CD4-positive, alpha-beta memory T cell (primary cell): Measurements from ENCODE around the gene SPG11. TPM values are rescaled to one million over a fixed set of nuclear protein-coding genes. Genes with fewer than 3 reads are reported as not detected.
A peak's percentile ranks its signal among the peaks of the same experiment; 100 is the strongest.

Experiments
- CTCF ChIA-PET: fragments of 350-600 bp; sonication (Branson Sonifier 250); formaldehyde crosslinking; loops from one replicate; lab custom pipeline; 2021; ENCODE audit warnings: inconsistent platforms; ENCODE audit not compliant: partially characterized antibody; lab: Charles Lee
- POLR2A ChIA-PET: fragments of 350-600 bp; sonication (Branson Sonifier 250); formaldehyde crosslinking; loops from one replicate; lab custom pipeline; 2021; ENCODE audit not compliant: partially characterized antibody; lab: Charles Lee
- DNase-seq, 5 donors: peaks; one replicate each; pipeline versions ENCODE4 v3.0.0 to v3.0.0-alpha.2; 2020 to 2022; ENCODE audit warnings: mixed read lengths in 1 of 5
- H3K27ac ChIP-seq: one replicate; pipeline ENCODE4 v1.7.0; 2013; ENCODE audit warnings: low read depth, low read length
- H3K27me3 ChIP-seq: 2 replicates; pipeline ENCODE4 v1.7.0; 2013; ENCODE audit warnings: mild to moderate bottlenecking, low read length, moderate library complexity; ENCODE audit not compliant: insufficient read depth
- H3K36me3 ChIP-seq: 2 replicates; pipeline ENCODE4 v1.7.0; 2013; ENCODE audit warnings: mild to moderate bottlenecking, low read length, moderate library complexity; ENCODE audit not compliant: insufficient read depth
- H3K4me1 ChIP-seq: 2 replicates; pipeline ENCODE4 v1.7.0; 2013; ENCODE audit warnings: mild to moderate bottlenecking, low read length, moderate library complexity; ENCODE audit not compliant: insufficient read depth
- H3K4me3 ChIP-seq, 2 donors: one replicate each; pipeline ENCODE4 v1.7.0; 2013; ENCODE audit warnings: low read length in 2 of 2, mild to moderate bottlenecking in 1 of 2
- H3K9me3 ChIP-seq, 2 donors: one replicate each; pipeline ENCODE4 v1.7.0; 2013; ENCODE audit warnings: low read length in 2 of 2, control low read depth in 1 of 2; ENCODE audit not compliant: control insufficient read depth in 1 of 2
- H3K27ac Mint-ChIP-seq, 7 donors: one replicate each; pipeline ENCODE4 v1.8.0; 2020 to 2021; ENCODE audit warnings: mixed read lengths in 7 of 7, mild to moderate bottlenecking in 6 of 7, inconsistent platforms in 3 of 7, moderate library complexity in 3 of 7
- H3K27me3 Mint-ChIP-seq, 2 donors: one replicate each; pipeline ENCODE4 v1.8.0; 2020 to 2021; ENCODE audit warnings: mixed read lengths in 2 of 2
- H3K36me3 Mint-ChIP-seq, 2 donors: one replicate each; pipeline ENCODE4 v1.8.0; 2020 to 2021; ENCODE audit warnings: mixed read lengths in 2 of 2, inconsistent platforms in 1 of 2, mild to moderate bottlenecking in 1 of 2
- H3K4me1 Mint-ChIP-seq, 4 donors: one replicate each; pipeline ENCODE4 v1.8.0; 2020 to 2021; ENCODE audit warnings: mixed read lengths in 4 of 4, mild to moderate bottlenecking in 1 of 4
- H3K4me3 Mint-ChIP-seq, 8 donors: one replicate each; pipeline ENCODE4 v1.8.0; 2020 to 2021; ENCODE audit warnings: mixed read lengths in 8 of 8, mild to moderate bottlenecking in 7 of 8, moderate library complexity in 6 of 8, inconsistent platforms in 3 of 8
- H3K9me3 Mint-ChIP-seq, 8 donors: one replicate each; pipeline ENCODE4 v1.8.0; 2020 to 2021; ENCODE audit warnings: mixed read lengths in 8 of 8, mild to moderate bottlenecking in 5 of 8, inconsistent platforms in 3 of 8, moderate library complexity in 1 of 8
- intact Hi-C: fragments of 100-400 bp; cut with micrococcal nuclease; formaldehyde crosslinking; loops from one replicate; pipeline ENCODE4 v1.15.1; 2023
- polyA plus RNA-seq, 2 donors: library from polyadenylated mRNA; unstranded; fragments of 300-500 nt; fragmentation: Illumina TruSeq; gene quantifications; one replicate each; pipeline ENCODE4 v1.2.3, GENCODE V29; 2021
- total RNA-seq, 2 experiments: library from RNA; stranded (reverse); gene quantifications; one replicate each; pipeline ENCODE4 v1.2.3, GENCODE V29; 2021

SPG11 gene
- total and polyA plus RNA-seq, 4 experiments from 2014 or later: 12.2 to 121 (median 69.3) TPM

GRCh38 chr15:44574734-44575133, 88.7 kb downstream of the SPG11 start:
- Mint-ChIP-seq H3K9me3 (no peaks in the 10 kb centered on the region), H3K4me3 (no peak overlapping the region), H3K27ac (peak overlapping the region in 6 of 7 donors; percentile 34 to 86 (median 82)), H3K36me3 (peaks cover 20 to 38% of the 10 kb centered on the region in 2 donors), H3K4me1 (peaks cover 9 to 25% (median 15%) of the 10 kb centered on the region in 4 donors), H3K27me3 (no peaks in the 10 kb centered on the region)
- intact Hi-C loops: loop anchor here (5.0 kb wide), 2 partner anchors 88 to 348 kb away; partner anchors contain the start of gene SPG11
- ChIA-PET POLR2A (interaction anchor here (2.0 kb wide), 1 partner anchor 29 kb away, joined by 6 read pairs; no protein-coding TSS in a partner anchor), CTCF (interaction anchor here (1.1 to 9.3 kb wide), 6 partner anchors 12 to 461 kb away, joined by 3 to 97 read pairs (median 4); partner anchors contain the start of gene SPG11)
- DNase-seq: no peak
- peaks cover 14% of the 10 kb centered on the region for H3K4me1 ChIP-seq
- H3K27me3 ChIP-seq: no peaks in the 10 kb centered on the region
- H3K36me3 ChIP-seq: peaks cover 14% of the 10 kb centered on the region
- no peak overlapping the region for H3K27ac ChIP-seq
- H3K9me3 ChIP-seq: no peaks in the 10 kb centered on the region
- H3K4me3 ChIP-seq: no peak overlapping the region

- no peaks in the 10 kb centered on the region for H3K27me3 Mint-ChIP-seq
- no peak for DNase-seq
- Histone ChIP-seq H3K27ac (no peak overlapping the region), H3K27me3 (no peaks in the 10 kb centered on the region), H3K9me3 (no peaks in the 10 kb centered on the region), H3K4me1 (peaks cover 3% of the 10 kb centered on the region), H3K4me3 (no peak overlapping the region), H3K36me3 (peaks cover 17% of the 10 kb centered on the region)
- intact Hi-C loops: no loop called here
- no peak overlapping the region for H3K27ac Mint-ChIP-seq
- CTCF ChIA-PET: interaction anchor here (9.3 kb wide), 1 partner anchor 13 kb away, joined by 97 read pairs; no protein-coding TSS in a partner anchor
- no peaks in the 10 kb centered on the region for H3K9me3 Mint-ChIP-seq
- POLR2A ChIA-PET: interaction anchor here (1.1 kb wide), 1 partner anchor 27 kb away, joined by 3 read pairs; no protein-coding TSS in a partner anchor
- peaks cover 5 to 17% (median 10%) of the 10 kb centered on the region in 4 donors for H3K4me1 Mint-ChIP-seq
- no peak overlapping the region for H3K4me3 Mint-ChIP-seq
- H3K36me3 Mint-ChIP-seq: peaks cover 24 to 43% of the 10 kb centered on the region in 2 donors
Measured at GRCh38 chr15:44573386-44573785, 90.1 kb downstream of the SPG11 start.

DNA sequence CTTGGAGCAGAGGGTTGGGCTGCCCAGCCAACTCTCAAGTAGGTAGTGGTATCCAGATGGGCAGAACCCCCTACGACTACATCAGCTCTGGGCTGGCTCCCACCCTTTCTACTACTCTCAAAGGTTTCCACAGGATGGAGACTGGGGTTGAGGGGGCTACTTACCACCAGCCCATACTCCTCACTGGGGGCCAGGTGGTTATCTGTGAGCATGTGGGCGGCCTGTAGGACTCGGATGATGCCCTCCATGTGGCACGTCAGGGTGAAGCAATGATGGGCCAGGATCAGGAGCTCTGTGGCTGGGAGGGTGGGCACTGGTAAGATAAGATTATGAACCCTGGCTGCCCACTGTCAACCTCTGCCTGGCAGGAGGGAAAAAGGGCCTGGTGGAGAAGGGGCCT, 93.1 kb downstream of the SPG11 start:
- ChIA-PET CTCF (interaction anchor here (0.6 kb wide), 1 partner anchor 39 kb away, joined by 3 read pairs; no protein-coding TSS in a partner anchor), POLR2A (no interaction called here)
- no peak overlapping the region for H3K4me3 ChIP-seq
- peak overlapping the region in 1 of 7 donors; percentile 86 for H3K27ac Mint-ChIP-seq
- peaks cover 40% of the 10 kb centered on the region for H3K36me3 ChIP-seq
- H3K27ac ChIP-seq: no peak overlapping the region
- H3K27me3 Mint-ChIP-seq: no peaks in the 10 kb centered on the region
- H3K27me3 ChIP-seq: no peaks in the 10 kb centered on the region
- peaks cover 4 to 10% (median 4%) of the 10 kb centered on the region in 4 donors for H3K4me1 Mint-ChIP-seq
- intact Hi-C loops: no loop called here
- H3K4me3 Mint-ChIP-seq: no peak overlapping the region
- H3K9me3 ChIP-seq: no peaks in the 10 kb centered on the region
- H3K9me3 Mint-ChIP-seq: no peaks in the 10 kb centered on the region
- H3K36me3 Mint-ChIP-seq: peaks cover 43 to 62% of the 10 kb centered on the region in 2 donors
- no peaks in the 10 kb centered on the region for H3K4me1 ChIP-seq
- DNase-seq: no peak

DNA sequence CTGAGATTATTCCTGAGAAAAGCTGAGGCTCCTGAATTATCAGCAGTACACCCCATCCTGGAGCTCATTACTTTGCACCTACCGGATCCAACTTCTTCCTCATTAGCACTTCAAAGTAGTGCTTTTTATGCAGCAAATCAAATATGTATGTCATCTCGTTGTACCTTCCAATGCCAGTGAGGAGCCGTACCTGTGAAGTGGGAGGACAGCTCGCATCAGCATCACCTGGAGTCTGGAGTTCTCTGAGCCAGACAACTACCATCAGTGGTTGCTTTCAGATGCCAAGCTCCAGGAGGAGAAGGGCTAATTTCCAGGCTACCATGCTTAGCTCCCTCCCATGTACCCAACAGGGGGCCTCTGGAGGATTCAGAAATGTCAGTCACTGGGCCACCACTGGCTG, 94.1 kb downstream of the SPG11 start:
- Histone ChIP-seq H3K4me1 (no peaks in the 10 kb centered on the region), H3K27me3 (no peaks in the 10 kb centered on the region), H3K36me3 (peaks cover 50% of the 10 kb centered on the region), H3K4me3 (no peak overlapping the region), H3K9me3 (no peaks in the 10 kb centered on the region), H3K27ac (no peak overlapping the region)
- H3K4me1 Mint-ChIP-seq: peaks cover 0 to 5% (median 0%) of the 10 kb centered on the region in 4 donors
- H3K9me3 Mint-ChIP-seq: peaks cover 0 to 2% (median 0%) of the 10 kb centered on the region in 8 donors
- ChIA-PET CTCF (interaction anchor here (0.7 to 1.6 kb wide), 4 partner anchors 8 to 23 kb away, joined by 3 to 6 read pairs (median 4); no protein-coding TSS in a partner anchor), POLR2A (interaction anchor here (0.7 kb wide), 1 partner anchor 408 kb away, joined by 3 read pairs; no protein-coding TSS in a partner anchor)
- peaks cover 47 to 62% of the 10 kb centered on the region in 2 donors for H3K36me3 Mint-ChIP-seq
- H3K27ac Mint-ChIP-seq: peak overlapping the region in 4 of 7 donors; percentile 22 to 86 (median 60)
- DNase-seq: no peak
- no peaks in the 10 kb centered on the region for H3K27me3 Mint-ChIP-seq
- intact Hi-C loops: no loop called here
- no peak overlapping the region for H3K4me3 Mint-ChIP-seq

DNA sequence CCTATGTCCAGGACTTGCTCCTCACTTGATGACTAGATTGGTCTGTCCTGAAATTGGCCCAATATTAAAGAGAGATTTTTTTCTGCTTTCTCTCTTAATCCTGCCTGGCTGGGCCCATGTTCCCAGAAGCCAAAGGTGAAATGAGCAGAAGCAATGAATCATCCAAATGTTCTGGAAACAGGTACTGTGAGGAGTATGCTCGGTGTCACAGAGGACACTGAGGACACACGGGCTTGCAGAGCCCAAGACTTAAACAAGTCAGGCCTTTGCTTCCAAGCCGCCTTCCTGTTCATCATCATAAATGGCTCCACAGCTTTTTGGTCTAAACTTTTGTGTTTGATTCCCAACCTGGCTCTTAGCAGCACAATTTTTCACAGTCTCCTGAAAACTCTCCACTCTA, 95.1 kb downstream of the SPG11 start:
- no peak for DNase-seq
- Histone ChIP-seq H3K36me3 (peaks cover 54% of the 10 kb centered on the region), H3K27ac (no peak overlapping the region), H3K27me3 (no peaks in the 10 kb centered on the region), H3K4me3 (no peak overlapping the region), H3K9me3 (no peaks in the 10 kb centered on the region), H3K4me1 (no peaks in the 10 kb centered on the region)
- CTCF ChIA-PET: interaction anchor here (0.6 to 1.6 kb wide), 3 partner anchors 11 to 143 kb away, joined by 3 to 6 read pairs (median 3); partner anchors contain the start of gene PATL2
- peaks cover 0 to 2% (median 0%) of the 10 kb centered on the region in 8 donors for H3K9me3 Mint-ChIP-seq
- peaks cover 50 to 69% of the 10 kb centered on the region in 2 donors for H3K36me3 Mint-ChIP-seq
- peak overlapping the region in 4 of 7 donors; percentile 23 to 79 (median 49) for H3K27ac Mint-ChIP-seq
- intact Hi-C loops: no loop called here
- H3K4me3 Mint-ChIP-seq: no peak overlapping the region
- no peaks in the 10 kb centered on the region for H3K27me3 Mint-ChIP-seq
- peaks cover 0 to 5% (median 0%) of the 10 kb centered on the region in 4 donors for H3K4me1 Mint-ChIP-seq
- POLR2A ChIA-PET: no interaction called here

DNA sequence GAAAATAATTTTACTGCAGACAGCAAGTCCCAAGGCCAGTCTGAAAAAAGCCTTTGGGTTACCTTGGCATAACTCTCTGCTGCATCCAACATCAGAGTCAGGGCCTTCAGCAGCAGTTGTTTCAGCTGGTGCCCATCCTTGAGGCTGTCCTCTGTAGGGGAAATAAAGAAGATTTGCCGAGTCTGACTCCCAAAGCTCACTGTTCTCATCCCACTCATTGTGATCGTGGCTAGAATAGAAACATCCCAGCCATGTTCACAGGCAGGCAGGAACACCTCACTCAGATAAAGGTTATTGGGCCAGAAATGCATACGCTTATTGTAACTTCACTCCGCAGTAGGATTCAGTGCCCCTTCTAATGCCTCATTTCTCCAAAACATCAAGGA, 97.3 kb downstream of the SPG11 start:
- no peak overlapping the region for H3K27ac ChIP-seq
- Mint-ChIP-seq H3K27ac (peak overlapping the region in 2 of 7 donors; percentile 44 to 51), H3K4me3 (no peak overlapping the region), H3K4me1 (peaks cover 0 to 15% (median 4%) of the 10 kb centered on the region in 4 donors), H3K9me3 (peaks cover 0 to 2% (median 0%) of the 10 kb centered on the region in 8 donors), H3K36me3 (peaks cover 59 to 81% of the 10 kb centered on the region in 2 donors), H3K27me3 (no peaks in the 10 kb centered on the region)
- H3K9me3 ChIP-seq: no peaks in the 10 kb centered on the region
- no peak overlapping the region for H3K4me3 ChIP-seq
- CTCF ChIA-PET: interaction anchor here (0.5 kb wide), 1 partner anchor 11 kb away, joined by 3 read pairs; no protein-coding TSS in a partner anchor
- POLR2A ChIA-PET: interaction anchor here (1.1 kb wide), 1 partner anchor 20 kb away, joined by 6 read pairs; no protein-coding TSS in a partner anchor
- H3K4me1 ChIP-seq: peaks cover 3% of the 10 kb centered on the region
- intact Hi-C loops: no loop called here
- peaks cover 65% of the 10 kb centered on the region for H3K36me3 ChIP-seq
- no peaks in the 10 kb centered on the region for H3K27me3 ChIP-seq
- DNase-seq: no peak

DNA sequence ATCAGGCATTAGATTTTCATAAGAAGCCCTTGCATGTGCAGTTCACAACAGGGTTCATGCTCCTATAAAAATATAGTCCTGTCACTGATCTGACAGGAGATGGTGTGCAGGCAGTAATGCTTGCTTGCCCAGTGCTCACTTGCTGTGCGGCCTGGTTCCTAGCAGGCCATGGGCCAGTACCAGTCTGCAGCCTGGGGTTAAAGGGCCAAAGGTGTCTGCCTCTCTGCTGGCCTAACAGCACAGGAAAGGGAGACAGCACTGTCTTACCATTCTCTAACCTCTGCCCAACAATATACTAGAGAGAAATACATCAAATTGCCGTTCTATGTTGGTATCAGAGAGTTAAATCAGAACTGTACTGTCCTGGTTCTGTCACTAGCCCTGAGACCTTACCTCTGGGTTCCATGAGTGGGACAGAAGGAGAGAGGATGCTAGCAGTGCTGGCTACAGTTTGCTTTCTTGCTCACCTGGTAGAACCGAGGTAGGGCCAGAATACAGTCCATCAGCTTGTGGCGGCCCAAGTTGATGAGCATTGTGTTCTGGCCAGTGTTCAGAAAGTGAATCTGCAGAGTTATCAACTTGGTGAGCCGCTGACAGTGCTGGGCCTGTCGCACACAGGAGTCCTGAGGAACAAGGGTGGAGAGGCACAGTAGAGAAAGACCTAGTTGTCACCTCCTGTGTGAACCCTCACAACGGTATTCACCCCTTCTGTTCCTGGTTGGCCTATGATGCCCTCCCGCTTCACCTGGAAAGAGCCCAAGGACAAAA, 97.9 kb downstream of the SPG11 start:
- no peaks in the 10 kb centered on the region for H3K27me3 Mint-ChIP-seq
- no peak overlapping the region for H3K4me3 Mint-ChIP-seq
- H3K4me1 Mint-ChIP-seq: peaks cover 6 to 20% (median 10%) of the 10 kb centered on the region in 4 donors
- peaks cover 9% of the 10 kb centered on the region for H3K4me1 ChIP-seq
- POLR2A ChIA-PET: no interaction called here
- CTCF ChIA-PET: interaction anchor here (0.5 kb wide), 1 partner anchor 12 kb away, joined by 3 read pairs; no protein-coding TSS in a partner anchor
- H3K27ac Mint-ChIP-seq: peak overlapping the region in 1 of 7 donors; percentile 44
- H3K27ac ChIP-seq: no peak overlapping the region
- no peak for DNase-seq
- no peaks in the 10 kb centered on the region for H3K27me3 ChIP-seq
- peaks cover 69% of the 10 kb centered on the region for H3K36me3 ChIP-seq
- intact Hi-C loops: no loop called here
- H3K4me3 ChIP-seq: no peak overlapping the region
- H3K9me3 ChIP-seq: no peaks in the 10 kb centered on the region
- peaks cover 64 to 81% of the 10 kb centered on the region in 2 donors for H3K36me3 Mint-ChIP-seq
- peaks cover 0 to 2% (median 0%) of the 10 kb centered on the region in 8 donors for H3K9me3 Mint-ChIP-seq
